ENCODE measurements around the gene ZNF740.

GRCh38 chr12:53187145-53187899 lies 6.8 kb downstream of the ZNF740 start:
- TF ChIP-seq BACH2 (CRISPR knock-in tag; IDR thresholded peaks at IDR 0.05; ENCODE audit: borderline replicate concordance) (no peak), ZNF70 (CRISPR knock-in tag; IDR thresholded peaks at IDR 0.05) (no peak), CREB5 (CRISPR knock-in tag; IDR thresholded peaks at IDR 0.05; ENCODE audit: low read depth) (no peak), ZFP30 (CRISPR knock-in tag; IDR thresholded peaks at IDR 0.05) (no peak), SNAI2 (CRISPR knock-in tag; IDR thresholded peaks at IDR 0.05) (no peak), TOX (CRISPR knock-in tag; IDR thresholded peaks at IDR 0.05; ENCODE audit: borderline replicate concordance) (no peak), ESRRG (CRISPR knock-in tag; IDR thresholded peaks at IDR 0.05) (no peak), ZNF8 (CRISPR knock-in tag; IDR thresholded peaks at IDR 0.05) (no peak)
- TF ChIP-seq, protein P1, sequence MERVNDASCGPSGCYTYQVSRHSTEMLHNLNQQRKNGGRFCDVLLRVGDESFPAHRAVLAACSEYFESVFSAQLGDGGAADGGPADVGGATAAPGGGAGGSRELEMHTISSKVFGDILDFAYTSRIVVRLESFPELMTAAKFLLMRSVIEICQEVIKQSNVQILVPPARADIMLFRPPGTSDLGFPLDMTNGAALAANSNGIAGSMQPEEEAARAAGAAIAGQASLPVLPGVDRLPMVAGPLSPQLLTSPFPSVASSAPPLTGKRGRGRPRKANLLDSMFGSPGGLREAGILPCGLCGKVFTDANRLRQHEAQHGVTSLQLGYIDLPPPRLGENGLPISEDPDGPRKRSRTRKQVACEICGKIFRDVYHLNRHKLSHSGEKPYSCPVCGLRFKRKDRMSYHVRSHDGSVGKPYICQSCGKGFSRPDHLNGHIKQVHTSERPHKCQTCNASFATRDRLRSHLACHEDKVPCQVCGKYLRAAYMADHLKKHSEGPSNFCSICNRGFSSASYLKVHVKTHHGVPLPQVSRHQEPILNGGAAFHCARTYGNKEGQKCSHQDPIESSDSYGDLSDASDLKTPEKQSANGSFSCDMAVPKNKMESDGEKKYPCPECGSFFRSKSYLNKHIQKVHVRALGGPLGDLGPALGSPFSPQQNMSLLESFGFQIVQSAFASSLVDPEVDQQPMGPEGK (CRISPR knock-in tag; IDR thresholded peaks at IDR 0.05; ENCODE audit: borderline replicate concordance), result no peak
